Stimulated activated CD8-positive, alpha-beta memory T cell treated with anti-CD3 and anti-CD28 coated beads, Interleukin-4, amount 100 ng/mL, for 24 hours (primary cell): Measurements from ENCODE around the gene COL15A1.
"Not testable (repeated sequence)": the region's sequence is repeated elsewhere in the genome, so short reads cannot be mapped to it uniquely, and the experiment has no call there.

Experiments used
- DNase-seq: peaks from one replicate; pipeline ENCODE4 v3.0.0-alpha.2; 2020; ENCODE audit warnings: low read depth

The COL15A1 gene

DNA sequence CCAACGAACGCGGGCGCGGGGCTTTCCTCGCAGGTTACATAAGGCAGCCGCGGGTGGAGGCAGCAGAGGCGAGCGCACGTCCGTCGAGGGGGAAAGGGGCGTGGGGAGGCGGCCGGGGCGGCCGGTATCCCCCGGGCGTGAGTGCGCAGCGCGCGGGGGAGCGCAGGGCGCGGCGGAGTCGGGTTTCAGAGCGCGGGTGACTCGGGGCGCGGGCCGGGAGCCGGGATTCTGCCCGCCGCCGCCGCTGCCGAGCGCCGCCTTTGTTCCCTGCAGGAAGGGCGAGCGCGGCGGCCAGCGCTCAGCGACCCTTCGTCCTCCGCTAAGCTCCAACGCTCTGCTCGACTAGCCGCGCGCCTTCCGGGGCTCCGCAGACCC is at the start of gene COL15A1:
TSS of gene COL15A1 (plus strand) at position 226 of the 375 bp plus-strand sequence. CDS start 155 bp downstream, outside the sequence.
- no peak for DNase-seq

DNA sequence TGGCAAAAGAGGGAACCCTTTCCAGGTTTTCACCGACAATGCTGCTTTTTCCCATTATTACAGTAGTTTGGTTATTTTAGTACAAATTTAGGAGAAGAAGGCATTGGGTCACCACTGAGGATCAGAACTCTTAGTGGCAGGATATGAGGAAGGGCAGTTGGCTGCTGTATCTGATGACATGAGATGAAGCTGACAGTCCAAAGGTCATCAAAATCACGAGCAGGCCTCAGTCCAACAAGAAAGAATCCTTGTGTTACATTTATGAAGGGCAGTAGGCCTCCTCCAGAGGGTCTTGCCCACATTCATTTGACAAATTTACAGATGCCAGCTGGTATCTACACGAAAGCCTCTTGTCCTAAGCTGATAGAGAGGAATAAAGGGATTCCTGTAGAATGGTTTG is 49.5 kb upstream of the COL15A1 start:
- no peak for DNase-seq

DNA sequence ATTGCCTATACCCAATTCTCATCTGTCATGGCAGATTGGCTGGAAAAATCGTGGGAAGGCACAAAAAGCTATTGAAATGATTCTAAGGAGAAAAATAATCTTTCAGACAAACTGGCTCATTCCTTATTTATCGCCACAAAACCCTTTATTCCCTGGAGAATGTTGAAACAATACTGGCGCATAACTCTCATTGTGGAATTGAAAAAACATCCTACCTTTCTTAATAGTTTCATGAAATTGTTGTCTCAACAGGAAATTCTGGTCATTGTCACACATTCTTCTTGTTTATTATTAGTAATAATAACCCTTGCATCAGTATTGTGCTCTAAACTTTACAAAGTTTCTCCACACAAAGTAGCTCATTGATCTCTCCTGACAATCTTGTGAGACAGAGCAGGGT is 48.9 kb upstream of the COL15A1 start:
- DNase-seq, result no peak

DNA sequence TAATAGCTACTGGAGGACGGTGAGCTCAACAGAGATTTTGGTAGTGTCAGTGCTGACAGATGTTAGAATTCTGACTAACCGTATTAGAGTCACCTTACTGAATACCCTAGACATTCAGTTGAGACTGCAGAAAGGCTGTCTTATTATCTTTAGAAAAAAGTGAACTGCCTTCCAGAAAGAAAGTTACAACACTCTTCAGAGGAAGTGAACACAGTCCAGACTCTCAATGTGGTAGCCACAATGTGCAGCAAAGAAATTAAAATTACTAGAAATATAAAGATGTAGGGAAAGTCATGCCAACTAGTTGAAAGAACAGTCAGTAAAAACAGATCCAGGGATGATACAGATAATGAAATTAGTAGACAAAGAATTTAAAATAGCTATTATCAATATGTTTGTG is 47.1 kb upstream of the COL15A1 start:
- DNase-seq, result no peak

DNA sequence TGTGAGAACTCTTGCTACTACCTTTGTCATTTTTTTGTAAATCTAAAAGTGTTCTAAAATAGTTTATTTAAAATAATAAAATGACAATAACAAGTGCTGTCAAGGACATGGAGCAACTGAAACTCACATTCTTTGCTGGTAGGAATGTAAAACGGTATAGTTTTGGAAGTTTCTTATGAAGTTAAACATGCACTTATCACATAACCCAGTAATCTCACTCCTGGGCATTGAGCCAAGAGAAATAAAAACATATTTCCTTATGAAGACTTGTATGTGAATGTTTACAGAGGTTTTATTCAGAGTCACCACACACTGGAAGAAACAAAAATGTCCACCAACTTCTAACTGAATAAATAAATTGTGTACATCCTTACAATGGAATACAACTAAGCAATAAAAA is 46.0 kb upstream of the COL15A1 start:
- DNase-seq, result no peak

DNA sequence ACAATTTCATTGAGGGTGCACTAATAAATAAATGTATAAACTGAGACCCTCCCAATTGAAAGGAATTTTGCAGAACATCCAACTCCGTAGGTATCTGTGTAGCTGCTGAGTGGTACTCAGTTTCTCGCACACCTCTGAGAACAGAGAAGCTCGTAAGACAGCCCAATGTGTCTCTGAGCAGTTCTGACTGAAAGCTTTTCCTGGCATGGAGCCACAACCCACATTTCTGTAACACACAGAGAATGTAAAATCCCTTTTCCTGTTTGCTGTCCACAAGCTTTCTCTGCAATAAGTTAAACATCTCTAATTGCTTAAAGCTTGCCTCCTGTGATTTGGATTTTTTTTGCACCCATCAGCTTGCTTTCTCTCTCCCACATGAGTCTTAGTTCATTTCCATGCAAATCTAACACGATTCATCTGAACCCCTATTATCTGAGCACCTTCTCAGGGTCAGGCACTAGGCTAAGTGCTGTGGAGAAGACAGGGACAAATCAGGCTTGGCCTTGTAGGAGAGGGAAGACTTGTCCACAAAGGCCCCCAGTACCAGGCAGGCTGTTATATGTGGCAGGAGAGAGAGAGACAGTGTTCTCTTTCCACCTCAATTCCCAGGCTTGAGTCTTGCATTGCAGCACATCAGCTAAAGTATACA is 44.2 kb upstream of the COL15A1 start:
- no peak for DNase-seq

DNA sequence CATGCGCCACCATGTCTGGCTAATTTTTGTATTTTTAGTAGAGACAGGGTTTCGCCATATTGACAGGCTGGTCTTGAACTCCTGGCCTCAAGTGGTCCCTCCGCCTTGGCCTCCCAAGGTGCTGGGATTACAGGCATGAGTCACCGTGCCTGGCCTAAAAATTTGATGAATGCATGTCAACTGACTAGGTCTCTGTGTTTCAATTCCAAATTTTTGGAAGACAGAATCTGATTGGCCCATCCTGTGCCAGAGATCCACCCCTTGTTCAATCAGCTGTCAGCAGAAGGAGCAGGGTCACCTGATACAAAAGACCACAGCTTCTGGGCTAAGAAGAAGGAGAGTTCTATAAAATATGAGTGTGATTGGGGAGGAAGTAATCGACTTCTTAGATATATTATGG is 43.5 kb upstream of the COL15A1 start:
- no peak for DNase-seq

DNA sequence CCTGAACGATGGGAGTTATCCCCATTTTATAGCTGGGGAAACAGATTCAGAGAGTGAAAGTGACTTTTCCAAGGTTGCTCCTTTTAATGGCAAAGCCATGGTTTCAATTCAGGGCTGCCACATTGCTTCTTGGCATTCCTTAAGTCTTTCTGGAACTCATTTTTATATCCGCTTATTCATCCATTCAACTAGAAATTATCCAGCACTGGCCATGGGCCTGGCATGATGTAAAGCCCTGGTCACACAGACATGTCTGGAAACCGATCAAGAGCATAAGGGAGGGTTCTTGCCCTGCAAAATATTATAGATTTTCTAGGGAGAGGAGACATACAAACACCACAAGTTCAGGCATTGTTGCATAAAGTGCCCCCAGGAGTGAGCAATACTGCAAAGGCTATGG is 43.0 kb upstream of the COL15A1 start:
- no peak for DNase-seq

DNA sequence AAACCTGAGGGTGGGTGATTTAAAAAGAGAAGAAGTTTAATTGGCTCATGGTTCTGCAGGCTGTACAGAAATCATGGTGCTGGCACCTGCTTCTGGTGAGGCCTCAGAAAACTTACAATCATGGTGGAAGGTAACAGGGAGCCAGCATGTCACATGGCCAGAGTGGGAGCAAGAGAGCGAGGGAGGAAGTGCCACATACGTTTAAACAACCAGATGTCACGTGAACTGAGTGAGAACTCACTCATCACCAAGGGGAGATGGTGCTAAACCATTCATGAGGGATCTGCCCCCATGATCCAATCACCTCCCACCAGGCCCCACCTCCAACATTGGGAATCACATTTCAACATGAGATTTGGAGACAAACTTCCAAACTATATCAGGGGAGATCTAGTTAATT is 41.9 kb upstream of the COL15A1 start:
- not testable (repeated sequence) for DNase-seq

DNA sequence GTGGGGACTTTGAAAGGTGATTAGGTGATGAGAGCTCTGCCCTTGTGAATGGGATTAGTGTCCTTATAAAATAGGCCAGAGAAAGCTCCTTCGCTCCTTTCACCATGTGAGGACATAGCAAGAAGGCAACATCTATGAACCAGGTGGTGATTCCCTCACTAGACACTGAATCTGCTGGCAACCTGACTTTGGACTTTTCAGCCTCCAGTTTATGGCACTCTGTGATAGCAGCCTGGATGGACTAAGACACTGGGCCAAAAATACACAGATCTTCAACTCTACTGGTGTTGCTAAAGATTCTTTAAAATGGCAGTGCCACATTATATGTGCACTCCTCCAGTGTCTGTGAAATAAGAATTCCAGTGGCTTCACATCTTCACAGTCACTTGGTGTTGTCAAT is 41.2 kb upstream of the COL15A1 start:
- no peak for DNase-seq

DNA sequence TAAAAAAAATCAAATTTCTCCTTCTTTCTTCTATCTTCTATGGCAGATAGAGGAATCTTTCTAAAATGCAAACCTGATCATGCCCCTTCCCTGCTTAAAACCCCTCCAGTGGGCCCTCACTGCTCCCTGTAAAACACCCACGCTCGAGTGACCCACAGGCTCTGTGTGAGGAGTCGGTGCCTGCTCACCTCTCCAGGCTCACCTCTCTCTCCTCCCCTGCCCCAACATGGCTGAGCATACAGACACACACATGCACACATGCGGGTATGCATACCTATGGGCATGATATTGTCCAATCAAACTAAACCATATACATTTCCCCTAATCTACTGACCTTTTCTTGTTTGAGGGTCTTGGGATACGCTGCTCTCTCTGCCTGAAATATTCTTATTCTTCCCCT is 40.8 kb upstream of the COL15A1 start:
- DNase-seq, result no peak

DNA sequence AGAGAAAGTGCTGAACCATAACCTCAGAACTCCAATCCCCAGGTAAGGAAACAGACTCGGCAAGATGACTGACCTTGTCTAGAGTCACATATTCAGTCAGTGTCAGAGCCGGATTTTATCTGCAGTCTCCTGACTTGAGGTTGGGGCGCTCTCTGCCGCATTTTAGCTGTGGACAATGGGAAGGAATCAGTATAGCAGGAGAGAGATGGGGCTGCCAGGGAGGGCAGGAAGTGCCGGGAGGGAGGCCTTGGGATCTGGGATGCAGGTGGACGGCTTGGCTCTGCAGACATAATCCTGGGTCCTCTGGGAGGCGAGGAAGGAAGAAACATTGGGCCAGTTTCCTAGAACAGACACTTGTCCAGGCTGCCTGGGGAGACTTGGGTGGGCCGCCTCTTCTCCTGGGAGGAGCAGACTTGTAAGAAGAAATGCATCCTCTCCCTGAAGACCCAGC is 39.7 kb upstream of the COL15A1 start:
- no peak for DNase-seq

DNA sequence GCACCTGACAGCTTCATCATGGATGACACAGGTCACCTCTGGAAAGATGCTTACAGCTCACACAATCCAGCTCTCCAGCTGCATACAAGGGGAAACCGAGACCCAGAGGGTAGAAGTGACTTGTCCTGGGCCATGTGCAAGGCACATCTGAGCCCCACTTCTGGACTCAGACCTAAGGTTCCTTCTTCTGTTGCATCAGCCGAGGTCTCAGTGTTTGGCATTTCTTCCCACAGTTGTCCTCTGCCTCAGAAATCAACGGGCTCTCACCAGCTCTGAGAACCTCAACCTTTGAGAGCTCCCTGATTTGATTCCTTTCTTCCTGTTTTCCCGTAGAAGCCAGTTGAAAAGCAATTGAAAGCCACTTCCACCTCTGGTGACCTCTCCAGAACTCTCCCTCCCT is 38.7 kb upstream of the COL15A1 start:
- no peak for DNase-seq

DNA sequence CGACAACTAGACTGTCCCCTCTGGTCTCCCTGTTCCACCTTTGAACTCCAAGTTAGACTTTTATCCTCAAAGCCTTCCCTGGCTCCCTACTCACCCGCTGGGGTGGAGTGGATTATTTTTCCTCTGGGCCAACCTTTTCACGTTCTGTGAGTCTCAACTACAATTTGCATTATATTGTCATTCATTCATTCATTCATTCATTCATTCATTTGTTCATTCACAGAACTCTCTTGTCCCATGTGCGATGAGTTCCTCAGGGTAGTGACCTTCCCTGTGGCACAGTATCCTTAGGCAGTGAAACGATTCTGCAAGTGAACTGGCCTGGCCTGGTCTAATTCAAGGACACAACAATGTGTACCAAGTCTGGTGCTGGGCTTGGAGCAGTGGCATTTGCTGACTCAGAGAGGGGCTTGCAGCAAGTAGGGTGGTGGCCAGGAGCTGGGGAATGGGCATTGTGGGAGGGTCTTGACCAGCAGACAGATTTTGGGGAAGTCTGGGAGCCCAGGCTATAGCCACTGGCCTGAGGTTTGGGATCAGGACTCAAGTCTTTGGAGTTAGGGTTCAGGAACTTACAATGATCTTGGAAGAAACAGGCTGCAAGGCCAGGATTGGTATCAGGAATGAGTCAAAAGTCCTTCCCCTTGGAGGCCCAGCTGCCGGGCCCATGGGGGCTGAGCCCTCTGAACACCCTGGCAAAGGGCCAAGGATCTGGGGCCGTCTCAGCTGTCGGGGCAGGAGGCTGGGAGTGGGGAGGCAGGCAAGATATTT is 37.2 kb upstream of the COL15A1 start:
- DNase-seq, result no peak

DNA sequence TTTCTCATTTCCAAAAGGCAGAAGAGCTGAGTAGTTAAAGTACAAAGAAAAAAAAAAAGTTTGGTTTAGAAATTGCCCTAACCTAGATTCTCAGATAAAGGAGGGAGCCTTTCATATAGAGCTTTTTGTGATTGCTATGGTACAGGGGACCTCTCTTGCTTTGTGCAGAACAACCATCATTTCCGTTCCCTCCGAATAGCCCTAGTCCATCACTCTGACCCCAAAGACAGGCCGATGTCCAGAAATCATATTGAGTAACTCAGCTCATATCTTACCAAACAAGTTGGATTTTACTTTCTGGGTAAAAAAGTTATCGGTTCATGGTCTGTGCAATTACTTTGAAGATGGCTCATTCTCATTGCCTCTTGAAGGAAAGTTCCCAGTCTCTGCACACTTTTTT is 36.7 kb upstream of the COL15A1 start:
- DNase-seq, result no peak

DNA sequence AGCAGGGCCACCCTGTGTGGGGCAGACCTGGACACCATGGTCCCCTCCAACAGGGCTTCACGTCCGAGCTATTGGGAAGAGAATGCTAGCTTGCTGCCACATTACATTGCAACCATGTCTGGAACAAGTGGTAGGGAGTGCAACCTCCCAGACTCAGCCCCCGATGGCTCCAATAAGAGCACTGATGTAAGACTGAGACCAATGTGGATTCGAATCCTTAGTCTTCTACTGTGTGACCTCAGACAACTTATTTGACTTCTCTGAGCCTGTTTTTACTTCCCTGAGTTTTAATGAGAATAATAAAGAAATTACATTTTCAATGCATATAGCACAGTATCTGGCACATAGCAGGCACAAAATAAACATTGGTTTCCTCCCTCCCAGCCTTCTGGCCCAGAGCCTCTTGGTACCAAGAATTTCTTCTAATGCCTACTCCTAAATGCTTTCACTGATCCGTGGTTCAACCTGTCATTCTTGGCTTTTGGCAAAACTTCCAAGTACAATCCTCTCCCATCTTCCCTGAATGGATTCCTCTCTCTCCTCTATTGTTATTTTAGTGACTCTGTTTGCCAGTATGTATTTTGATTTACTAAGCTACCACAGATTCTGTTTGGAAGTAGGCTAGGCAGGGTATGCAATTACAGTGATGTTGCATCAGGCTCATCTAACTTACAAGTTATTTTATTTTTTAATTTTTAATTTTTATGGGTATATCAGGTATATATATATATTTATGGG is 34.6 kb upstream of the COL15A1 start:
- no peak for DNase-seq

DNA sequence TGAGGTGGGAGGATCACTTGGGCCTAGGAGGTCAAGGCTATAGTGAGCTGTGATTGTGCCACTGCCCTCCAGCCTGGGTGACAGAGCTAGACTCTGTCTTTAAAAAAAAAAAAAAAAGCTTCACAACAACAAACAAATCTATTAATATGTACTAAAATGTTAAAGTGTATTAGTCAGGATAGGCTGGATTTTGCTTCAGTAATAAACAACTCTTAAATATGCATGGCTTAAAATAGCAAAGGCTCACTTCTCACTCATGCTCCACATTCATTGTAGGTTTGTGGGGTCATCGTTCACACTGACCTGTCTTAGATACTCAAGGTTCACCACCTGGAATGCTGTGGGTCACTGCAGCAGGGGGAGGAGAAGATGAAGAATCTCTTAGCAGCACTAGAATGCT is 33.8 kb upstream of the COL15A1 start:
- DNase-seq, result no peak

DNA sequence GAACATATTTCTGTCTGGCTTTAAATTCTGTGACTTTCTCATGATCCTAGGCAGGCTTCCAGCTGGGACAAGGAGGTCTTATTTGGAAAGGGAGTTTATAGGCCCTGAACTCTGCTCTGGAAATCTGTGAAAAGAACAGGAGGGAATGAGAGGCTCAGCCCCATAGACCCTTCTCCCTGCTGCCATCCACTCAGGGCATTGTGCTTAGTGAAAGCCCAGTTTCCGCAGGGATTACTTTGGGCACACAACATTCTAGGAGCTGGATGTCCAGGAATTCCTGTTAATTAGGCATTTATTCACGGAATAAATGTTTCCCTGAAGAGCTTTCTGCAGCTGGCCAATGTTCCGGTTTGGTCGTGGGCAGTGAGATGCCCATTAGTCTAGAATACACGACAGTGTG is 32.7 kb upstream of the COL15A1 start:
- DNase-seq, result no peak

DNA sequence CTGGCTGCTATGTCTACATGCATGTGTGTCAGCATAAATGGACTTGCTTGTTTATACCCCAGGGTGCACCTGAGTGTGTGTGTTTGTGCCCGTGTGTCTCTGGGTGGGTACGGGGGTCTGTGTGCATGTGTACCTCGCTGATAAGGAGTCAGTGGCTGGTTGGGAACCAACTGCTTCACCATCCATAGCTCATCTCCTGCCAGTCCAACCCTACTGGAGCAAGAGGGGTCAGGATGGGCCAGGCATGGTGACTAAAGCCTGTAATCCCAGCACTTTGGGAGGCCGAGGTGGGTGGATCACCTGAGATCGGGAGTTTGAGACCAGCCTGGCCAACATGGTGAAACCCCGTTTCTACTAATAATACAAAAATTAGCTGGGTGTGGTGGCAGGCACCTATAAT is 32.0 kb upstream of the COL15A1 start:
- DNase-seq, result not testable (repeated sequence)

DNA sequence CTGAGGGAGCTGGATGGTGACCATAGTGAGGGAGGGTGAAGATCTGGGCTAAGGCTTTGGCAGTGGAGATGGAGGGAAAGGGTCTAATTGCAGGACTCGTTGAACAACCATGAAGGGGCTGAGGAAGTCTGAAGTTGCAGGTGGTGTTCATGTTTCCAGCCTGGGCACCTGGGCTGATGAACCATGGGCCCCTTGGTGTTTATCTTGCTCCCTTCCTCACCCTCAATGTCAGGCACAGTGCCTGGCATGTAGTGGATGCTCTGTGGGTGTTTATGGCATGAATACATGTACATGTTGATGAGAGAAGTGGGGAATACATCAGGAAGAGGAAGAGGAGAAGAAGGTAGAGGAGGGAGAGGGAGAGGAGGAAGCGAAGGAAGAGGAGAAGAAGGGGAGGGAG is 31.3 kb upstream of the COL15A1 start:
- no peak for DNase-seq

DNA sequence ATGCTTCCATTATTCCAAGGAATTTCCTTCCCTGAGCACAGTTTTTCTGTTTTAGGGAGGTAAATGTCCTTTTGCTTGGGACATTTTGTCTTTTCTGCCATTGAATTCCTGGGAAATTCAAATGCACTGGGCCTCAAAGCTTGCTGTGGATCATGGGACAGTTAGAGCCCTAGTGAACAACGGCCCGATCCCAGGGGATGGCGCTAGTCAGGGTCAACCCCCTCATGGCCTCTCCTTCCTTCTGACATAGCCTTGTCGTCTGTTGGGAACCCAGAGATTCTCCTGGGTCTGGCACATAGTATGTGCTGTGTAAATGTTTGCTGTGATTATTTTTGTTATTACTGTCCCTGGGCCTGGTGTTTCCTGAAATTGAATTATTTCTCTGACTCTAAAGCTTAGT is 30.7 kb upstream of the COL15A1 start:
- DNase-seq, result no peak

DNA sequence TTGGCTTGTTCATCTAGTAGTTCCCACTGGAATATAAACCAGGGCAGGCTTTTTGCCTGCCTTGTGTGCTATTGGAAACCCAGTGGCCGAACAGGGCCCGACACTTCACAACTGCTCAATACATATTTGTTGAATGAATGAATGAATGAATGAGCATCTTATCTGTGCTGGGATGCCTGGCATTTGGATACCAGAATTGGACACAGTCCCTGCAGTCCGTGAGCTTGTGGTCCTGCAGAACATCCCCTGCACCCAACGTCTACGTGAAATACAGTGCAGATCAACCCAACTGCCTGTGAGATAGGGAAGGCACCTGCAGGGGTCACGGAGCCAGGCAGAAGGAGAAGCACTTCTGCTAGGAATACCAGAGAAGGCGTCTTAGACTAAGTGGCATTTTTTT is 30.0 kb upstream of the COL15A1 start:
- DNase-seq, result no peak

DNA sequence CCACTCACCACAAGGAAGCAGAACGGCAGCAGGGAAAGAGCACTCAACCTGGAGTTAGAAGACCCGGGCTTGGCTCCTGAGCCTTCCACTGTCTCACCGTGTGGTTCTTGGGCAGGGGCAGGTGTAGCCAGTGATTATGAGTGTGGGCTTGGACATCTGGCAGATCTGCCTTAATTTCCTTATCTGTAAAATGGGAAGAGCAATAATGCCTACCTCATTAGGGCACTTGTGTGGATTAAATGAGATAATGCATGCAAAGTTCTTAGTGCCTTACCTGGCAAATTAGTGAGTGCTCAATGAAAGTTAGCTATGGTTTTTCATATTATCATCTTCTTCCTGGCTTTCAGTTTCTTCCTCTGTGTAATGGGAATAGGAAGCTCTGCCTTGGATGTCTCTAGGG is 28.1 kb upstream of the COL15A1 start:
- DNase-seq, result no peak
